SU-DHL-6 (cell line): ENCODE data around the gene MGAT1.

ENCODE experiments used
- H2AFZ ChIP-seq: fragments of 200-600 bp; sonication (generic); 2 replicates; pipeline ENCODE4 v1.6.1; 2014; ENCODE audit warnings: low read depth, mild to moderate bottlenecking, moderate library complexity, mixed read lengths, antibody characterized with exemption, low read length; ENCODE audit not compliant: severe bottlenecking
- H3F3A ChIP-seq: fragments of 200-600 bp; shearing (Covaris generic); 2 replicates; pipeline ENCODE4 v1.6.0; 2016; ENCODE audit warnings: antibody characterized with exemption, mild to moderate bottlenecking; ENCODE audit not compliant: insufficient read depth
- H3K27ac ChIP-seq: fragments of 200-600 bp; sonication (generic); 2 replicates; pipeline ENCODE4 v1.5.1; 2016; ENCODE audit warnings: low read depth, mild to moderate bottlenecking, low read length, moderate library complexity, mixed read lengths
- H3K27me3 ChIP-seq: fragments of 200-600 bp; sonication (generic), shearing (Covaris generic); 2 replicates; pipeline ENCODE4 v1.6.0; 2014; ENCODE audit warnings: mild to moderate bottlenecking, low read length
- H3K36me3 ChIP-seq: fragments of 200-600 bp; sonication (generic); 2 replicates; pipeline ENCODE4 v1.6.1; 2014; ENCODE audit warnings: mild to moderate bottlenecking, low read length, mixed read lengths
- H3K4me2 ChIP-seq: fragments of 300-600, 200-600 bp; shearing (Covaris generic), sonication (generic); 2 replicates; pipeline ENCODE4 v1.6.0; 2014; ENCODE audit warnings: low read length, low read depth, mild to moderate bottlenecking; ENCODE audit not compliant: poor library complexity, severe bottlenecking
- H3K4me3 ChIP-seq: fragments of 200-600 bp; sonication (generic); 2 replicates; pipeline ENCODE4 v1.5.1; 2014; ENCODE audit warnings: antibody characterized with exemption, low read length, mild to moderate bottlenecking, mixed read lengths; ENCODE audit not compliant: insufficient read depth, poor library complexity, severe bottlenecking
- H3K79me2 ChIP-seq: fragments of 200-600 bp; sonication (generic); 2 replicates; pipeline ENCODE4 v1.6.1; 2014; ENCODE audit warnings: mild to moderate bottlenecking, low read length, moderate library complexity; ENCODE audit not compliant: insufficient read depth
- H3K9ac ChIP-seq: fragments of 200-600 bp; sonication (generic); 2 replicates; pipeline ENCODE4 v1.7.0; 2014; ENCODE audit warnings: mild to moderate bottlenecking, low read length
- H3K9me2 ChIP-seq: fragments of 200-600 bp; sonication (generic); replicated peaks from 2 replicates; pipeline ENCODE4 v1.6.1; 2014; ENCODE audit warnings: low read length; ENCODE audit not compliant: insufficient read depth
- H3K9me3 ChIP-seq: fragments of 200-600 bp; sonication (generic); 2 replicates; pipeline ENCODE4 v1.6.1; 2014; ENCODE audit warnings: low read length, mixed read lengths; ENCODE audit not compliant: insufficient read depth
- H4K20me1 ChIP-seq: fragments of 200-600 bp; sonication (generic); 2 replicates; pipeline ENCODE4 v1.6.1; 2014; ENCODE audit warnings: low read depth, mild to moderate bottlenecking, antibody characterized with exemption, low read length, moderate library complexity, mixed read lengths
- EZH2phosphoT487 ChIP-seq: fragments of 200-600 bp; sonication (generic), shearing (Covaris generic); conservative IDR thresholded peaks from 2 replicates; pipeline ENCODE4 v1.6.1; 2018; ENCODE audit warnings: mild to moderate bottlenecking, antibody characterized with exemption, low read length, moderate library complexity, mixed read lengths
- TF ChIP-seq, protein P1 (sequence below): fragments of 200-600 bp; sonication (generic); IDR thresholded peaks from one replicate; pipeline ENCODE4 v1.5.1; 2017; ENCODE audit warnings: antibody characterized with exemption, mild to moderate bottlenecking, low read length, moderate library complexity; ENCODE audit not compliant: insufficient read depth, poor library complexity, severe bottlenecking

MGAT1 gene

DNA sequence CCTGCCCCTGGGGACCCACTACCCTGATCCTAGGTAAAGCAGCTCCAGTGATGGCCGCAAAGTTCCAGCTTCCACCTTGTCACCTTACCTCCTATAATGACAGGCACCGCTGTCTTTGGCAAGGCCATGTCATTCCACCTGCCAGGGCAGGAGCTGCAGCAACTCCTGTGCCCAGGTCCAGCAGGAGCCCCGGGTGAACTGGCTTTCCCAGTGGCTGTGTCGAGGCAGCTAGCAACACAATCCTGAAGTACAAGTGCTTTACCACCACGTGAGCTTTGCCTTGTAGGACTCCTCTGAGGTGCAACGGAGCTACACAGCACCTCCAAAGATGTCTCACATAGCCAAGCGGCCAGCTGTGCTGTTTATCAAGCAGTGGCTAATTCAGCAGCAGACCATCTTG lies 20.7 kb upstream of the MGAT1 start:
- Histone ChIP-seq H3K79me2 (no peaks in the 10 kb centered on the region), H3K4me2 (no peak overlapping the region), H3K9me2 (no peaks in the 10 kb centered on the region), H3K9ac (no peak overlapping the region), H3K27ac (no peak overlapping the region), H3K27me3 (no peaks in the 10 kb centered on the region), H3K4me3 (no peak overlapping the region), H3K36me3 (no peaks in the 10 kb centered on the region), H4K20me1 (no peaks in the 10 kb centered on the region), H2AFZ (no peak overlapping the region), H3K9me3 (no peaks in the 10 kb centered on the region), H3F3A (no peaks in the 10 kb centered on the region)
- TF ChIP-seq, protein P1, sequence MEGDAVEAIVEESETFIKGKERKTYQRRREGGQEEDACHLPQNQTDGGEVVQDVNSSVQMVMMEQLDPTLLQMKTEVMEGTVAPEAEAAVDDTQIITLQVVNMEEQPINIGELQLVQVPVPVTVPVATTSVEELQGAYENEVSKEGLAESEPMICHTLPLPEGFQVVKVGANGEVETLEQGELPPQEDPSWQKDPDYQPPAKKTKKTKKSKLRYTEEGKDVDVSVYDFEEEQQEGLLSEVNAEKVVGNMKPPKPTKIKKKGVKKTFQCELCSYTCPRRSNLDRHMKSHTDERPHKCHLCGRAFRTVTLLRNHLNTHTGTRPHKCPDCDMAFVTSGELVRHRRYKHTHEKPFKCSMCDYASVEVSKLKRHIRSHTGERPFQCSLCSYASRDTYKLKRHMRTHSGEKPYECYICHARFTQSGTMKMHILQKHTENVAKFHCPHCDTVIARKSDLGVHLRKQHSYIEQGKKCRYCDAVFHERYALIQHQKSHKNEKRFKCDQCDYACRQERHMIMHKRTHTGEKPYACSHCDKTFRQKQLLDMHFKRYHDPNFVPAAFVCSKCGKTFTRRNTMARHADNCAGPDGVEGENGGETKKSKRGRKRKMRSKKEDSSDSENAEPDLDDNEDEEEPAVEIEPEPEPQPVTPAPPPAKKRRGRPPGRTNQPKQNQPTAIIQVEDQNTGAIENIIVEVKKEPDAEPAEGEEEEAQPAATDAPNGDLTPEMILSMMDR: no peak
- no peak for TF ChIP-seq EZH2phosphoT487

- Histone ChIP-seq H3K27ac (peak overlapping the region; percentile 62), H3K4me3 (no peak overlapping the region), H3K36me3 (no peaks in the 10 kb centered on the region), H3K9me2 (no peaks in the 10 kb centered on the region), H3K4me2 (peak overlapping the region; percentile 39), H3K27me3 (no peaks in the 10 kb centered on the region), H3K9ac (no peak overlapping the region), H3K79me2 (no peaks in the 10 kb centered on the region), H3K9me3 (no peaks in the 10 kb centered on the region), H3F3A (peaks cover 2% of the 10 kb centered on the region; the same call in 1 of the 2 replicates), H4K20me1 (no peaks in the 10 kb centered on the region), H2AFZ (no peak overlapping the region)
- TF ChIP-seq, protein P1: no peak
- no peak for TF ChIP-seq EZH2phosphoT487
Observed at GRCh38 chr5:180821538-180821937, 18.9 kb upstream of the MGAT1 start.

- peaks cover 3% of the 10 kb centered on the region; the same call in 1 of the 2 replicates for H3F3A ChIP-seq
- H3K79me2 ChIP-seq: no peaks in the 10 kb centered on the region
- H3K4me3 ChIP-seq: no peak overlapping the region
- no peak overlapping the region for H2AFZ ChIP-seq
- no peaks in the 10 kb centered on the region for H3K9me2 ChIP-seq
- no peak overlapping the region for H3K9ac ChIP-seq
- H3K36me3 ChIP-seq: no peaks in the 10 kb centered on the region
- TF ChIP-seq, protein P1: no peak
- no peak for TF ChIP-seq EZH2phosphoT487
- peak overlapping the region; percentile 62 for H3K27ac ChIP-seq
- H3K4me2 ChIP-seq: peak overlapping the region; percentile 39
- no peaks in the 10 kb centered on the region for H3K27me3 ChIP-seq
- H4K20me1 ChIP-seq: no peaks in the 10 kb centered on the region
- H3K9me3 ChIP-seq: no peaks in the 10 kb centered on the region
Observed at GRCh38 chr5:180820788-180821321, 18.2 kb upstream of the MGAT1 start.
